Skin of body (tissue), 2 donors: ENCODE measurements around the gene PCDHB6. TPM values are rescaled to one million over a fixed set of nuclear protein-coding genes. Genes with fewer than 3 reads are reported as not detected.
"Not testable (repeated sequence)": the region's sequence is repeated elsewhere in the genome, so short reads cannot be mapped to it uniquely, and the experiment has no call there.

ENCODE experiments used
- DNase-seq: peaks from one replicate; lab custom pipeline; 2025; lab: John Stamatoyannopoulos, UW
- total RNA-seq: library from RNA; depleted of rRNA; stranded (reverse); fragments of >200 nt; gene quantifications from one replicate; pipeline ENCODE4 v1.2.3, GENCODE V29; 2014

PCDHB6 gene
- total RNA-seq, 1 donor from 2014 or later = 0.39 TPM

DNA sequence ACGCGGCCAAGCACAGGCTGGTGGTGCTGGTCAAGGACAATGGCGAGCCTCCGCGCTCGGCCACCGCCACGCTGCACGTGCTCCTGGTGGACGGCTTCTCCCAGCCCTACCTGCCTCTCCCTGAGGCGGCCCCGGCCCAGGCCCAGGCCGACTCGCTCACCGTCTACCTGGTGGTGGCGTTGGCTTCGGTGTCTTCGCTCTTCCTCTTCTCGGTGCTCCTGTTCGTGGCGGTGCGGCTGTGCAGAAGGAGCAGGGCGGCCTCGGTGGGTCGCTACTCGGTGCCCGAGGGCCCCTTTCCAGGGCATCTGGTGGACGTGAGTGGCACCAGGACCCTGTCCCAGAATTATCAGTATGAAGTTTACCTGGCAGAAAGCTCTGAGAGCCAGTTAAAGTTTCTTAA lies 8.0 kb downstream of the PCDHB6 start:
- not testable (repeated sequence) for DNase-seq

DNA sequence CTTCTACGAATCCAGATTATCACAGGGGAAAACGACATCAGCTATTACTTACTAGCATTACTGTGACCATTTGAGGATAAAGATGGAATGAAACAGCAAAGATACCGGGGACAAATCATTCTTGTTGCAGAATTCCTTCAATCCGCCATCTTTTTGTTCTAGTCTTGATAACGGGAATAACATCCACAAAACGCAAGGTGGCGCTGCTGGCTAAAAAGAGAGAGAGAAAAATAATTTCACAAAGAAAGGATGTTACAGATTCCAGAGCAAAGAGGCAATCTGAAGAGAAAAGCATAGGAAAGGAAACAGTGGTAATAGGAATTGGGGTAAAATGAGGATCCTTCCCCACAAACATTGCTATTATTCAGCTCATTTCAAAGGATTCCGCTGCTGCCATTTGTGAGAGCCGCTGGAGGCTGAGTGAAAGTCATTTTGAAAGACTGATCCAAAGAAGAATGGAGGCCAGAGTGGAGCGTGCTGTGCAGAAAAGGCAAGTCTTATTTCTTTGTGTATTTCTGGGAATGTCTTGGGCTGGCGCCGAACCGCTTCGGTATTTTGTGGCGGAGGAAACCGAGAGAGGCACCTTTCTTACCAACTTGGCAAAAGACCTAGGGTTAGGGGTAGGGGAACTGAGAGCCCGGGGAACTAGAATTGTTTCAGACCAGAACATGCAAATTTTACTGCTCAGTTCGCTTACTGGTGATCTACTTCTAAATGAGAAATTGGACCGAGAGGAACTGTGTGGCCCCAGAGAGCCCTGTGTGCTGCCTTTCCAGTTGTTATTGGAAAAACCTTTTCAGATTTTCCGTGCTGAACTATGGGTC lies 22.7 kb downstream of the PCDHB6 start, which contains the start of gene PCDHB7:
Gene PCDHB7, plus strand, starts transcription at position 264 of the 824 bp plus-strand sequence. Its CDS starts 192 bp downstream, at position 456.
- DNase-seq = no peak

DNA sequence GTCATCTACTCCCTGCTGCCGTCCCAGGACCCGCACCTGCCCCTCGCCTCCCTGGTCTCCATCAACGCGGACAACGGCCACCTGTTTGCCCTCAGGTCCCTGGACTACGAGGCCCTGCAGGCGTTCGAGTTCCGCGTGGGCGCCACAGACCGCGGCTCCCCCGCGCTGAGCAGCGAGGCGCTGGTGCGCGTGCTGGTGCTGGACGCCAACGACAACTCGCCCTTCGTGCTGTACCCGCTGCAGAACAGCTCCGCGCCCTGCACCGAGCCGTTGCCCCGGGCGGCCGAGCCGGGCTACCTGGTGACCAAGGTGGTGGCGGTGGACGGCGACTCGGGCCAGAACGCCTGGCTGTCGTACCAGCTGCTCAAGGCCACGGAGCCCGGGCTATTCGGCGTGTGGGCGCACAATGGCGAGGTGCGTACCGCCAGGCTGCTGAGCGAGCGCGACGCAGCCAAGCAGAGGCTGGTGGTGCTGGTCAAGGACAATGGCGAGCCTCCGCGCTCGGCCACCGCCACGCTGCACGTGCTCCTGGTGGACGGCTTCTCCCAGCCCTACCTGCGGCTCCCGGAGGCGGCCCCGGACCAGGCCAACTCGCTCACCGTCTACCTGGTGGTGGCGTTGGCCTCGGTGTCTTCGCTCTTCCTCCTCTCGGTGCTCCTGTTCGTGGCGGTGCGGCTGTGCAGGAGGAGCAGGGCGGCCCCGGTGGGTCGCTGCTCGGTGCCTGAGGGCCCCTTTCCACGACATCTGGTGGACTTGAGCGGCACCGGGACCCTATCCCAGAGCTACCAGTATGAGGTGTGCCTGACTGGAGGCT lies 24.6 kb downstream of the PCDHB6 start:
- not testable (repeated sequence) for DNase-seq

DNA sequence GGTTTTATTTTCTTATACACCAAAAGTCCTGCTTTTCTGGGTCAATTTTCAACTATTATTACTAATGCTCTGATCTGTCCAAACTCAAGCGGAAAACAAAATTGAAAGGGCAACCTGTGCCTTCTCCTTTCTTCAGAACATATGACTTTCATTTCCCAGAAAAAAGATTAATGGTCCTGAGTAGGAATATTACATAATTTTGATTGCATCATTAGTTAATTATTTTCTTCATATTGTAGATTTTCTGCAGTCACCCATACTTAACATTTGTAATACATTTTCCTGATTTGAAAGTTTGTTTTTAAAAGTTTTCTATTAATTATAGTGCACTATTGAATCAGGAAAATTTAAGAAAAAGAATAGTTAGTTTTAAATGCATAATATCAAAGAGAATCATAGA lies 26.1 kb downstream of the PCDHB6 start:
- DNase-seq = no peak

DNA sequence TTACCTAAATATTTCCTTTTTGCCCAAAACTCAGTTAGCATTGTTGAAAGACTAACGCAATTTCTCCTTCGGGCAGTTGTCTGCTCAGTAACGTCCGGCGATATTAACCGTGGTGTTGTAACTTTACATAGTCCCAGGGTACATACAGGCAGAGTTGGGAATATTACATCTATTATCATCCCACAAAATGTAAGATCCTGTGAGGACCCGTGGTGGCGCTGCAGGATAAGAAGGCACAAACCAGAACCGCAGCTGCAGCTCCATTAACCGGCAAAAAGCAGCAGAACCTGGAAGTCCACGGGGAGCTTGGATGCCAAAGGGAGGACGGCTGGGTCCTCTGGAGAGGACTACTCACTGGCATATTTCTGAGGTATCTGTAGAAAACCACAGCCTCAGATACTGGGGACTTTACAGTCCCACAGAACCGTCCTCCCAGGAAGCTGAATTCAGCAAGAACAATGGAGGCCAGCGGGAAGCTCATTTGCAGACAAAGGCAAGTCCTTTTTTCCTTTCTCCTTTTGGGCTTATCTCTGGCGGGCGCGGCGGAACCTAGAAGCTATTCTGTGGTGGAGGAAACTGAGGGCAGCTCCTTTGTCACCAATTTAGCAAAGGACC lies 27.8 kb downstream of the PCDHB6 start, which contains the start of gene PCDHB8:
Gene PCDHB8, plus strand, starts transcription at position 214 of the 615 bp plus-strand sequence. Its CDS starts 245 bp downstream, at position 459.
- not testable (repeated sequence) for DNase-seq

DNA sequence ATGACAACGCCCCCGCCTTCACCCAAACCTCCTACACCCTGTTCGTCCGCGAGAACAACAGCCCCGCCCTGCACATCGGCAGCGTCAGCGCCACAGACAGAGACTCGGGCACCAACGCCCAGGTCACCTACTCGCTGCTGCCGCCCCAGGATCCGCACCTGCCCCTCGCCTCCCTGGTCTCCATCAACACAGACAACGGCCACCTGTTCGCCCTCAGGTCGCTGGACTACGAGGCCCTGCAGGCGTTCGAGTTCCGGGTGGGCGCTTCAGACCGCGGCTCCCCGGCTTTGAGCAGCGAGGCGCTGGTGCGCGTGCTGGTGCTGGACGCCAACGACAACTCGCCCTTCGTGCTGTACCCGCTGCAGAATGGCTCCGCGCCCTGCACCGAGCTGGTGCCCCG lies 29.5 kb downstream of the PCDHB6 start:
- not testable (repeated sequence) for DNase-seq

DNA sequence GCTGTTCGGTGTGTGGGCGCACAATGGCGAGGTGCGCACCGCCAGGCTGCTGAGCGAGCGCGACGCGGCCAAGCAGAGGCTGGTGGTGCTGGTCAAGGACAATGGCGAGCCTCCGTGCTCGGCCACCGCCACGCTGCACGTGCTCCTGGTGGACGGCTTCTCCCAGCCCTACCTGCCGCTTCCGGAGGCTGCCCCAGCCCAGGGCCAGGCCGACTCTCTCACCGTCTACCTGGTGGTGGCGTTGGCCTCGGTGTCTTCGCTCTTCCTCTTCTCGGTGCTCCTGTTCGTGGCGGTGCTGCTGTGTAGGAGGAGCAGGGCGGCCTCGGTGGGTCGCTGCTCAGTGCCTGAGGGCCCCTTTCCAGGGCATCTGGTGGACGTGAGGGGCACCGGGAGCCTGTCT lies 30.0 kb downstream of the PCDHB6 start:
- DNase-seq = not testable (repeated sequence)

DNA sequence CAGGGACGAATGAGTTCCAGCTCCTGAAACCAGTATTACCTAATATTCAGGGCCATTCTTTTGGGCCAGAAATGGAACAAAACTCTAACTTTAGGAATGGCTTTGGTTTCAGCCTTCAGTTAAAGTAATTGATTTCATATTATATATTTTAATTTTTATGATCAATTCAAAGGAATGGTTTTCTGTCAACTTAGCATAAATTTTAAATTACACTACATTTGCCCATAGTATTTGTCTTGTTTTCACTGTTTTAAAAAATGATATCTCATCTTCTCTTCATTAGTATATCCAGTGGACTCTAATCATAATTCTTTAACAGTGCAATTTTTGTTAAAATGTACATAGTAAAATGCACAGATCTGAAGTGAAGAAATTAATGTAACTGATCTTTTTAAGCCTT lies 30.5 kb downstream of the PCDHB6 start:
- no peak for DNase-seq

DNA sequence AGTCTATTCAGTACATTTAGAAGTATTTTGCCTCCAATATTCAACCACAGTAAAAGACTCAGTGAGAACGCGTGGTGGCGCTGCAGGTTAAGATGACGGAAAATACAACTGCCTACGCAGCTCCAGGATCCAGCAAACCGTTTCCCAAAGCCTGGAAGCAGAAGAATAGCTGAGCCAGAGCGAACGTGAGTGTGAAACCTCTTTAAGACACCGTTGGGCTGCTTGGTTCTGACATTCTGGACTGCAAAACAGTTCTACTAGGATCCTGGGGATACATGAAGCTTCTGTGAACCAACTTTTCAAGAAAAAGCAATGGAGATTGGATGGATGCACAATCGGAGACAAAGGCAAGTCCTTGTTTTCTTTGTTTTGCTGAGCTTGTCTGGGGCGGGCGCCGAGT lies 32.4 kb downstream of the PCDHB6 start, which contains the start of gene PCDHB16:
Gene PCDHB16, plus strand, starts transcription at position 140 of the 400 bp plus-strand sequence. Its CDS starts 173 bp downstream, at position 313.
- no peak for DNase-seq

DNA sequence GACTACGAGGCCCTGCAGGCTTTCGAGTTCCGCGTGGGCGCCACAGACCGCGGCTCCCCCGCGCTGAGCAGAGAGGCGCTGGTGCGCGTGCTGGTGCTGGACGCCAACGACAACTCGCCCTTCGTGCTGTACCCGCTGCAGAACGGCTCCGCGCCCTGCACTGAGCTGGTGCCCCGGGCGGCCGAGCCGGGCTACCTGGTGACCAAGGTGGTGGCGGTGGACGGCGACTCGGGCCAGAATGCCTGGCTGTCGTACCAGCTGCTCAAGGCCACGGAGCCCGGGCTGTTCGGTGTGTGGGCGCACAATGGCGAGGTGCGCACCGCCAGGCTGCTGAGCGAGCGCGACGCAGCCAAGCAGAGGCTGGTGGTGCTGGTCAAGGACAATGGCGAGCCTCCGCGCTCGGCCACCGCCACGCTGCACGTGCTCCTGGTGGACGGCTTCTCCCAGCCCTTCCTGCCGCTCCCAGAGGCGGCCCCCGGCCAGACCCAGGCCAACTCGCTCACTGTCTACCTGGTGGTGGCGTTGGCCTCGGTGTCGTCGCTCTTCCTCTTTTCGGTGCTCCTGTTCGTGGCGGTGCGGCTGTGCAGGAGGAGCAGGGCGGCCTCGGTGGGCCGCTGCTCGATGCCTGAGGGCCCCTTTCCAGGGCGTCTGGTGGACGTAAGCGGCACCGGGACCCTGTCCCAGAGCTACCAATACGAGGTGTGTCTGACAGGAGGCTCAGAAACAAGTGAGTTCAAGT lies 34.4 kb downstream of the PCDHB6 start:
- DNase-seq = not testable (repeated sequence)

DNA sequence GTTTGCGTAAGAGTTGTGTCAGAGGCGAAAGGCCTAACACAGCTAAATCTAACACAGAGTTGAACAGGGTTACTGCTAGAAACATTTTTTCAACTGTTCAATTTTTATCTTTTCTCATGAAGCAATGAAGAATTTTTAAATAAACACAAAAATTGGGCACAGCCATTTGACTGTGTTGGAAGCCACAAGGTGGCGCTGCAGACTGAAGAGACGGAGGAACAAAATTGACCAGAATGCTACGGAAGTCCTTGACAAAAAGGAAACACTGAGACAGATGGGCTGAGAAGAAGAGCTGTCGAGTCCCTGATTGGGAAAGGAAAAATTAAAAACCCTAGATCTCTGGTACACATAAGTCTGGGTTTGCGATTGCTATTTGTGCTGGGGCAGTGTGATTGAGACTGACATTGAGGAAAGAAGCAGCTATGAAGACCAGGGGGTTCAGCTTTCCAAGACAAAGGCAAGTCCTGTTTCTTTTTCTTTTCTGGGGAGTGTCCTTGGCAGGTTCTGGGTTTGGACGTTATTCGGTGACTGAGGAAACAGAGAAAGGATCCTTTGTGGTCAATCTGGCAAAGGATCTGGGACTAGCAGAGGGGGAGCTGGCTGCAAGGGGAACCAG lies 37.1 kb downstream of the PCDHB6 start, which contains the start of gene PCDHB9:
Gene PCDHB9, plus strand, starts transcription at position 265 of the 616 bp plus-strand sequence. Its CDS starts 158 bp downstream, at position 423.
- no peak for DNase-seq

DNA sequence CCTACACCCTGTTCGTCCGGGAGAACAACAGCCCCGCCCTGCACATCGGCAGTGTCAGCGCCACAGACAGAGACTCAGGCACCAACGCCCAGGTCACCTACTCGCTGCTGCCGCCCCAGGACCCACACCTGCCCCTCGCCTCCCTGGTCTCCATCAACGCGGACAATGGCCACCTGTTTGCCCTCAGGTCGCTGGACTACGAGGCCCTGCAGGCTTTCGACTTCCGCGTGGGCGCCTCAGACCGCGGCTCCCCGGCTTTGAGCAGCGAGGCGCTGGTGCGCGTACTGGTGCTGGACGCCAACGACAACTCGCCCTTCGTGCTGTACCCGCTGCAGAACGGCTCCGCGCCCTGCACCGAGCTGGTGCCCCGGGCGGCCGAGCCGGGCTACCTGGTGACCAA lies 38.8 kb downstream of the PCDHB6 start:
- DNase-seq = not testable (repeated sequence)

DNA sequence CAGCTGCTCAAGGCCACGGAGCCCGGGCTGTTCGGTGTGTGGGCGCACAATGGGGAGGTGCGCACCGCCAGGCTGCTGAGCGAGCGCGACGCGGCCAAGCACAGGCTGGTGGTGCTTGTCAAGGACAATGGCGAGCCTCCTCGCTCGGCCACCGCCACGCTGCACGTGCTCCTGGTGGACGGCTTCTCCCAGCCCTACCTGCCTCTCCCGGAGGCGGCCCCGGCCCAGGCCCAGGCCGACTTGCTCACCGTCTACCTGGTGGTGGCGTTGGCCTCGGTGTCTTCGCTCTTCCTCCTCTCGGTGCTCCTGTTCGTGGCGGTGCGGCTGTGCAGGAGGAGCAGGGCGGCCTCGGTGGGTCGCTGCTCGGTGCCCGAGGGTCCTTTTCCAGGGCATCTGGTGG lies 39.3 kb downstream of the PCDHB6 start:
- DNase-seq = not testable (repeated sequence)

DNA sequence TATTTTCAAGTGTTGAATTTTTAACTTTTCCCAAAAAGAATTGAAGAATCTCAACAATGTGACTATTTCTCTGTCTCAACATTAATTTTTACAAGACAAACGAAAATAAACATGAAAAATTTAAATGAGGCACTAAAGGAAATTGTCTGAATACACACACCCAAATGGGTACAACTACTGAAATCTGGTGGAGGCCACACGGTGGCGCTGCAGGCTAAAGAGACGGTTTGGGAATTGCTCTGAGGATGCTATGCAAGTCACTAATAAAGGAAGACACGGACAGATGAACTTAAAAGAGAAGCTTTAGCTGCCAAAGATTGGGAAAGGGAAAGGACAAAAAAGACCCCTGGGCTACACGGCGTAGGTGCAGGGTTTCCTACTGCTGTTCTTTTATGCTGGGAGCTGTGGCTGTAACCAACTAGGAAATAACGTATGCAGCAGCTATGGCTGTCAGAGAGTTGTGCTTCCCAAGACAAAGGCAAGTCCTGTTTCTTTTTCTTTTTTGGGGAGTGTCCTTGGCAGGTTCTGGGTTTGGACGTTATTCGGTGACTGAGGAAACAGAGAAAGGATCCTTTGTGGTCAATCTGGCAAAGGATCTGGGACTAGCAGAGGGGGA lies 42.4 kb downstream of the PCDHB6 start, which contains the start of gene PCDHB10:
Gene PCDHB10, plus strand, starts transcription at position 244 of the 616 bp plus-strand sequence. Its CDS starts 200 bp downstream, at position 444.
- DNase-seq = no peak

DNA sequence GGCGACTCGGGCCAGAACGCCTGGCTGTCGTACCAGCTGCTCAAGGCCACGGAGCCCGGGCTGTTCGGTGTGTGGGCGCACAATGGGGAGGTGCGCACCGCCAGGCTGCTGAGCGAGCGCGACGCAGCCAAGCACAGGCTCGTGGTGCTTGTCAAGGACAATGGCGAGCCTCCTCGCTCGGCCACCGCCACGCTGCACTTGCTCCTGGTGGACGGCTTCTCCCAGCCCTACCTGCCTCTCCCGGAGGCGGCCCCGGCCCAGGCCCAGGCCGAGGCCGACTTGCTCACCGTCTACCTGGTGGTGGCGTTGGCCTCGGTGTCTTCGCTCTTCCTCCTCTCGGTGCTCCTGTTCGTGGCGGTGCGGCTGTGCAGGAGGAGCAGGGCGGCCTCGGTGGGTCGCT lies 44.5 kb downstream of the PCDHB6 start:
- DNase-seq = not testable (repeated sequence)

DNA sequence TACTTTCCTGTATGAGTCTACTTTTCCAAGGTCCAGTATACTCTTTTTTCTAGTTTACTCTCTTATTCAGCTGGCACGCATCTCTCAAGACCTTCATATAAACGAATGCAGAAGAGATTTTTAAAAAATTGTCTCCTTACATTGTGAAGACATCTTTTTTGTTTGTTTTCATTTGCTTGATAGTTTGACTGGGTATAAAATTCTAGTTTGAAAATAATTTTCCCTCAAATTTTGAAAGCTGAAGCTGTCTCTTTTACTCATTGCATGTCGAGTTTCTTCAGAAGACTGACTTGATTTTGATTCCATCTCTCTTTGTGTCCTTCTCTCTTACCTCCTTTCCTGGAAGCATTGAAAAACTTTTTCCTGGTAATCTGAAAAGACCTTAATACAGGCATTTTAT lies 46.5 kb downstream of the PCDHB6 start:
- DNase-seq = no peak

DNA sequence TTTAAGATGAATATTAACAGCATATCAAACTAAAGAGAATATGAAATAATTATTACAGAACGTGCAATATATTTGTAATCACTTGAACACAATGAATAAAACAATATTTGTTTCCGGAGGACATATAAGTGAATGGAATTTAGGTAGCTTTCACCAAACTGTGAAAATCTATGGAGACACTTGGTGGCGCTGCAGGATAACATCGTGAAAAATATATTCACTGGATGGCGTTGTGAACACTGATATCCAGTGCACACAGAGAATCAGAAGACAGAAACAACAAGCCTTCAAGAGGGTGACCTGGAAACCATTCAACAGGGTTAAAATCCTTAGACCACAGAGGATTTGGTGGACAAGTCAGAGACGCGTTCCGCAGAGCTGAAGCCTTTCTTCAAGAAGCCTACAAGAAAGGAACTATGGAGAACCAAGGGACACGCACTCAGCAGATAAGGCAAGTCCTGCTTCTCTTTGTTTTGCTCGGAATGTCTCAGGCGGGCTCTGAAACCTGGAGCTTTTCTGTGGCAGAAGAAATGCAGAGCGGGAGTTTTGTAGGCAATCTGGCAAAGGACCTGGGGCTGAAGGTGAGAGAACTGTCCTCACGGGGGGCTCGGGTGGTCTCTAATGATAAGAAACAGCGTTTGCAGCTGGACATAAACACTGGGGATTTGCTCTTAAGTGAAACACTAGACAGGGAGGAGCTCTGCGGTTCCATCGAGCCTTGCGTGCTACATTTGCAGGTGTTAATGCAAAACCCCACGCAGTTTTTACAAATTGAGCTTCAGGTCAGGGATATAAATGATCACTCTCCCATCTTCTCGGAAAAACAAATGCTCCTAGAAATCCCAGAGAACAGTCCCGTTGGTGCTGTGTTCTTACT lies 49.7 kb downstream of the PCDHB6 start, which contains the start of gene PCDHB11:
Gene PCDHB11, plus strand, starts transcription at position 269 of the 877 bp plus-strand sequence. Its CDS starts 148 bp downstream, at position 417.
- DNase-seq = no peak

DNA sequence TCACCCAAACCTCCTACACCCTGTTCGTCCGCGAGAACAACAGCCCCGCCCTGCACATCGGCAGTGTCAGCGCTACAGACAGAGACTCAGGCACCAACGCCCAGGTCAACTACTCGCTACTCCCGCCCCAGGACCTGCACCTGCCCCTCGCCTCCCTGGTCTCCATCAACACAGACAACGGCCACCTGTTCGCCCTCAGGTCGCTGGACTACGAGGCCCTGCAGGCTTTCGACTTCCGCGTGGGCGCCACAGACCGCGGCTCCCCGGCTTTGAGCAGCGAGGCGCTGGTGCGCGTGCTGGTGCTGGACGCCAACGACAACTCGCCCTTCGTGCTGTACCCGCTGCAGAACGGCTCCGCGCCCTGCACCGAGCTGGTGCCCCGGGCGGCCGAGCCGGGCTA lies 51.3 kb downstream of the PCDHB6 start:
- DNase-seq = not testable (repeated sequence)
